H1 (cell line): ENCODE results near the gene CELF1. TPM values are rescaled to one million over a fixed set of nuclear protein-coding genes. Genes with fewer than 3 reads are reported as not detected.

Source experiments
- CTCF ChIA-PET: fragments of 300-600 bp; sonication (Branson Sonifier 250); formaldehyde crosslinking; loops from one replicate; lab custom pipeline; 2021; ENCODE audit not compliant: partially characterized antibody; lab: Charles Lee
- POLR2A ChIA-PET: fragments of 300-600 bp; sonication (Branson Sonifier 250); formaldehyde crosslinking; loops from one replicate; lab custom pipeline; 2021; ENCODE audit warnings: inconsistent platforms; ENCODE audit not compliant: partially characterized antibody; lab: Charles Lee
- DNase-seq, 2 experiments: peaks; one replicate each; pipeline versions ENCODE4 v3.0.0 to v3.0.0-alpha.2; 2010 to 2022; ENCODE audit warnings: low spot score in 2 of 2, low read depth in 1 of 2, mixed read lengths in 1 of 2
- FAIRE-seq: peaks from 2 replicates; lab custom pipeline; 2011; peaks lifted over from hg19 to GRCh38; lab: Jason Lieb, UNC
- H2AFZ ChIP-seq: 2 replicates; pipeline ENCODE4 v1.8.1; 2012; ENCODE audit warnings: low read length, inconsistent platforms
- H2AK5ac ChIP-seq: 2 replicates; pipeline ENCODE4 v1.6.1; 2013; ENCODE audit warnings: low read depth, low read length
- H2BK120ac ChIP-seq: replicated peaks from 2 replicates; pipeline ENCODE3; 2013; ENCODE audit warnings: low read depth, low read length, inconsistent platforms
- H2BK12ac ChIP-seq: 2 replicates; pipeline ENCODE4 v1.6.1; 2013; ENCODE audit warnings: low read depth, low read length
- H2BK15ac ChIP-seq: 2 replicates; pipeline ENCODE4 v1.6.1; 2013; ENCODE audit warnings: low read length
- H2BK20ac ChIP-seq: 2 replicates; pipeline ENCODE4 v1.6.1; 2013; ENCODE audit warnings: low read length
- H2BK5ac ChIP-seq: 2 replicates; pipeline ENCODE4 v1.6.1; 2013; ENCODE audit warnings: low read depth, low read length
- H3K14ac ChIP-seq: 2 replicates; pipeline ENCODE4 v1.6.1; 2013; ENCODE audit warnings: inconsistent platforms; ENCODE audit not compliant: insufficient read length
- H3K18ac ChIP-seq: 2 replicates; pipeline ENCODE4 v1.6.1; 2013; ENCODE audit warnings: low read length; ENCODE audit errors: extremely low read depth
- H3K23ac ChIP-seq: 2 replicates; pipeline ENCODE4 v1.6.1; 2013; ENCODE audit warnings: inconsistent platforms; ENCODE audit not compliant: insufficient read length
- H3K23me2 ChIP-seq: 2 replicates; pipeline ENCODE4 v1.6.1; 2013; ENCODE audit warnings: low read depth, low read length
- H3K27ac ChIP-seq: 2 replicates; pipeline ENCODE4 v1.6.1; 2011; ENCODE audit warnings: low read depth, low read length, inconsistent platforms
- H3K27me3 ChIP-seq, 4 experiments: replicated peaks in 1 of 4; 1 replicate in 1 of 4; 2 replicates in 3 of 4; pipeline versions ENCODE4 v1.6.1 to v1.8.1; 2011 to 2013; ENCODE audit warnings: low read length in 3 of 4, mild to moderate bottlenecking in 3 of 4, inconsistent platforms in 2 of 4, mixed read lengths in 2 of 4, moderate library complexity in 1 of 4; ENCODE audit not compliant: control insufficient read depth in 3 of 4, insufficient read depth in 3 of 4; ENCODE audit errors: extremely low read depth in 1 of 4
- H3K36me3 ChIP-seq, 4 experiments: 2 replicates each; pipeline versions ENCODE4 v1.6.1 to v1.8.1; 2011 to 2013; ENCODE audit warnings: mild to moderate bottlenecking in 4 of 4, low read length in 3 of 4, moderate library complexity in 2 of 4, control low read depth in 1 of 4, inconsistent platforms in 1 of 4; ENCODE audit not compliant: insufficient read depth in 4 of 4, control insufficient read depth in 2 of 4
- H3K4ac ChIP-seq: replicated peaks from 2 replicates; pipeline ENCODE3; 2013; ENCODE audit warnings: low read length, low read depth, mixed read lengths, inconsistent platforms; ENCODE audit not compliant: insufficient read length
- H3K4me1 ChIP-seq, 4 experiments: replicated peaks in 1 of 4; 1 replicate in 1 of 4; 2 replicates in 3 of 4; pipeline versions ENCODE4 v1.6.1 to v1.8.1; 2011 to 2013; ENCODE audit warnings: low read length in 3 of 4, inconsistent platforms in 2 of 4, mixed read lengths in 1 of 4; ENCODE audit not compliant: insufficient read depth in 4 of 4, control insufficient read depth in 3 of 4
- H3K4me2 ChIP-seq, 2 experiments: 2 replicates each; pipeline versions ENCODE4 v1.6.1 to v1.8.1; 2011 to 2013; ENCODE audit warnings: low read depth in 2 of 2, low read length in 2 of 2, control low read depth in 1 of 2, inconsistent platforms in 1 of 2, mild to moderate bottlenecking in 1 of 2; ENCODE audit not compliant: insufficient read depth in 1 of 2
- H3K4me3 ChIP-seq, 4 experiments: fragments of 200-600, 300-600 bp in 1 of 4; sonication (generic), shearing (Covaris generic), sonication (Bioruptor Twin) in 1 of 4; 2 replicates each; pipeline versions ENCODE4 v1.5.1 to v1.8.1; 2011 to 2016; ENCODE audit warnings: low read length in 4 of 4, low read depth in 3 of 4, control low read depth in 2 of 4, inconsistent platforms in 2 of 4, mild to moderate bottlenecking in 2 of 4, mixed read lengths in 1 of 4, moderate library complexity in 1 of 4; ENCODE audit not compliant: insufficient read depth in 2 of 4; ENCODE audit errors: extremely low read depth in 1 of 4
- H3K56ac ChIP-seq: replicated peaks from 2 replicates; pipeline ENCODE3; 2013; ENCODE audit warnings: low read depth, mild to moderate bottlenecking, mixed read lengths, low read length, inconsistent platforms; ENCODE audit not compliant: insufficient read length
- H3K79me1 ChIP-seq: 2 replicates; pipeline ENCODE4 v1.6.1; 2013; ENCODE audit warnings: low read depth, low read length, control low read depth
- H3K79me2 ChIP-seq, 2 experiments: 2 replicates each; pipeline versions ENCODE4 v1.6.1 to v1.8.1; 2012 to 2013; ENCODE audit warnings: low read length in 2 of 2, mild to moderate bottlenecking in 2 of 2, inconsistent platforms in 1 of 2; ENCODE audit not compliant: insufficient read depth in 2 of 2, control insufficient read depth in 1 of 2
- H3K9ac ChIP-seq, 4 experiments: replicated peaks in 1 of 4; 1 replicate in 1 of 4; 2 replicates in 3 of 4; pipeline versions ENCODE4 v1.6.1 to v1.8.1; 2011 to 2013; ENCODE audit warnings: low read depth in 3 of 4, low read length in 3 of 4, control low read depth in 2 of 4, mild to moderate bottlenecking in 2 of 4, moderate library complexity in 2 of 4, inconsistent platforms in 1 of 4; ENCODE audit errors: extremely low read depth in 1 of 4
- H3K9me3 ChIP-seq, 2 experiments: 2 replicates each; pipeline versions ENCODE4 v1.6.1 to v1.8.1; 2012 to 2013; ENCODE audit warnings: mild to moderate bottlenecking in 2 of 2, moderate library complexity in 2 of 2, control low read depth in 1 of 2, inconsistent platforms in 1 of 2, low read depth in 1 of 2, low read length in 1 of 2, mixed read lengths in 1 of 2; ENCODE audit not compliant: insufficient read depth in 2 of 2
- H4K20me1 ChIP-seq, 2 experiments: replicated peaks in 1 of 2; 2 replicates each; pipeline versions ENCODE3 to v1.8.1; 2011 to 2013; ENCODE audit warnings: inconsistent platforms in 2 of 2, low read length in 2 of 2, mild to moderate bottlenecking in 1 of 2; ENCODE audit not compliant: insufficient read depth in 2 of 2, control insufficient read depth in 1 of 2
- H4K5ac ChIP-seq: 2 replicates; pipeline ENCODE4 v1.6.1; 2013; ENCODE audit warnings: low read length, low read depth, mixed read lengths, inconsistent platforms; ENCODE audit not compliant: insufficient read length
- H4K8ac ChIP-seq: 2 replicates; pipeline ENCODE4 v1.8.0; 2013; ENCODE audit warnings: mild to moderate bottlenecking, moderate library complexity, low read length, inconsistent platforms; ENCODE audit not compliant: insufficient read depth; ENCODE audit errors: extremely low read depth
- H4K91ac ChIP-seq: replicated peaks from 2 replicates; pipeline ENCODE3; 2013; ENCODE audit warnings: low read length, mixed read lengths, inconsistent platforms; ENCODE audit not compliant: insufficient read length
- BACH1 ChIP-seq: IDR thresholded peaks from 2 replicates; pipeline ENCODE4 v1.6.1; 2012; ENCODE audit warnings: low read length, improper control_type of control experiment
- HDAC6 ChIP-seq: IDR thresholded peaks from one replicate; pipeline ENCODE4 v1.7.1; 2012; ENCODE audit warnings: low read depth, mild to moderate bottlenecking, inconsistent platforms, low read length, moderate library complexity
- SIX5 ChIP-seq: IDR thresholded peaks from 2 replicates; pipeline ENCODE4 v1.6.1; 2011; ENCODE audit warnings: mild to moderate bottlenecking, low read depth, low read length
- TEAD4 ChIP-seq: IDR thresholded peaks from 2 replicates; pipeline ENCODE4 v1.6.1; 2012; ENCODE audit warnings: low read depth, low read length, inconsistent platforms, mixed read lengths
- WGBS, 2 experiments: shearing (Covaris generic) in 1 of 2; methylation state at CpG; one replicate each; pipeline versions ENCODE4 v1.1.6 to v1.1.7; 2013 to 2015; ENCODE audit warnings: low lambda C conversion rate in 2 of 2, mixed read lengths in 2 of 2, inconsistent platforms in 1 of 2, low coverage in 1 of 2, missing lambda C conversion rate in 1 of 2; ENCODE audit not compliant: insufficient replicate concordance in 2 of 2, insufficient coverage in 1 of 2, insufficient read length in 1 of 2; ENCODE audit errors: extremely low coverage in 1 of 2, missing lambda C conversion rate in 1 of 2; 5-methylcytosine and 5-hydroxymethylcytosine counted together
- long read RNA-seq, 2 experiments: library from RNA in 1 of 2; library from capped mRNA in 1 of 2; stranded (forward); transcript quantifications; one replicate each; pipeline ENCODE4 v2.0.0, GENCODE V29; 2021; ENCODE audit warnings: inconsistent platforms in 1 of 2
- polyA minus RNA-seq, 3 experiments: library from RNA; depleted of rRNA, polyadenylated mRNA; stranded (reverse); fragments of >200 nt; gene quantifications; 1 replicate in 2 of 3; 2 replicates in 1 of 3; pipeline ENCODE4 v1.2.3, GENCODE V29; 2011
- polyA plus RNA-seq, 7 experiments: library from polyadenylated mRNA; depleted of rRNA in 3 of 7; stranded (reverse) in 5 of 7; unstranded in 2 of 7; fragments of >200 nt in 5 of 7; fragments of 200-250 nt in 2 of 7; gene quantifications; 1 replicate in 5 of 7; 2 replicates in 1 of 7; 4 replicates in 1 of 7; pipeline versions ENCODE4 v1.2.1 to v1.2.3, GENCODE V29; 2011 to 2013; ENCODE audit warnings: missing spikeins in 2 of 7, mixed read lengths in 2 of 7
- total RNA-seq: library from RNA; stranded (reverse); fragmentation: NEBNext Ultra II Directional; extraction: Animal tissue kit (Norgen Biotek cat#: 25700); gene quantifications from 2 replicates; pipeline ENCODE4 v1.2.1, GENCODE V29; 2021
- TF ChIP-seq, protein P1 (sequence below): IDR thresholded peaks from 2 replicates; pipeline ENCODE4 v1.6.1; 2012; ENCODE audit warnings: low read length, inconsistent platforms

CELF1 gene
- total RNA-seq (194 and 197 TPM in 2 replicates), polyA plus RNA-seq (2011; rRNA removed) (114 and 131 TPM in 2 replicates), polyA minus RNA-seq (2011; rRNA and poly(A)+ RNA removed) (334 and 403 TPM in 2 replicates)
- 135 TPM for polyA plus RNA-seq (2011; cell fraction: cytosol; rRNA removed)
- polyA plus RNA-seq (2011; cell fraction: nucleus; rRNA removed) = 213 TPM
- 82.0 to 123 TPM (median 102 TPM) in 4 replicates for polyA plus RNA-seq (2012, experiment 1 of 2)
- polyA plus RNA-seq (2012, experiment 2 of 2) = 25.4 TPM
- polyA plus RNA-seq (2013, experiment 1 of 2) = 111 TPM
- polyA plus RNA-seq (2013, experiment 2 of 2) = 108 TPM
- polyA minus RNA-seq (2011; cell fraction: cytosol; rRNA and poly(A)+ RNA removed) = 111 TPM
- polyA minus RNA-seq (2011; cell fraction: nucleus; rRNA and poly(A)+ RNA removed) = 192 TPM
- long read RNA-seq, experiment 1, partial matches to known transcripts = 2 of 37 reads
- long read RNA-seq, experiment 1, other reads (novel, unspliced or antisense) = 35 of 37 reads
- long read RNA-seq, experiment 2, partial matches to known transcripts = 0 of 30 reads
- long read RNA-seq, experiment 2, other reads (novel, unspliced or antisense) = 30 of 30 reads

DNA sequence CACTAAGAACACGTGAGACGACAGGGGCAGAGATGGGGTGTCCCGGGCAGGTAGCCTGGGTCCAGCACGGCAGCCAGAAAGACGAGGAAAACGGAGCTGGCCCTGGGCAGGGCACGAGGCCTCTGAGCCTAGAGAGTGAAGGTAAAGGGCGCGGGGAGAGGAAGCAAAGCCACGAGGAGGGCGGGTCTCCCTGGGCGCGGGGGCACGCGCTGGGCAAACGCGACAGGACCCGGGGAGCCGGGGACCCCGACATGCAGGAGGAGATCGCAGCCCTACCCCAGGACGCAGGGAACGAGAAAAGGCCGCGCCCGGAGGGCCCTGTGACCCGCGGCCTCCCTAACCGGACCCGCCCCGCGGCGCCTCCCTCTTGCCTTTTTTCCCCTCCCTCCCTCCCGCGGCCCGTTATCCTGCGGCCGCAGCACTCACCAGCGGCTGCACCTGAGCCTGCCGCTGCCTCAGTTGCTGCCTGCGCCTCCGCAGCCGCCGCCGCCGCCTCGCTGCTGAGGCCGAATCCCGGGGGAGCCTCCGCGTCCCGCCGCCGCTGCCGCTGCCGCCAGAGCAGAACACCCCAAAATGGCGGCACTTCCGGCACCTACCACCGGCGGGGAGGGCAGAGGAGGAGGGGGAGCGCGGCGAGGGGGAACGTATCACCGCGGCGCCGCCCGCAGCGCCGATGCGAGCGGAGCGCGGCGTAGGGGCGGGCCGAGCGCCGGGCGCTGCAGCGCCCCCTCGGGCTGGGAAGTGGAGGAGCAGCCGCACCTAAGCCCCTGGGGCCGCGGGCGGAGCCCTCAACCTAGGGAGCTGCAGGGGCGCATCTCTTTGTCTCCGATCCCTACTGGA is at the start of gene CELF1:
Gene CELF1 (minus strand): TSS at position 567 of the 840 bp plus-strand sequence. CDS start 53,609 bp downstream, outside the sequence.
- Histone ChIP-seq H4K5ac (peak within 1 kb of the TSS; percentile 91), H2BK5ac (peak within 1 kb of the TSS; percentile 96), H3K4me2 (peak within 1 kb of the TSS; percentile 73 to 98), H3K18ac (peak within 1 kb of the TSS; percentile 82), H2BK15ac (peak within 1 kb of the TSS; percentile 81; the same call in 1 of the 2 replicates), H3K4me1 (peaks cover 0 to 2% (median 0%) of the 10 kb centered on the region in 4 experiments; a peak in 1 of 7 replicates), H2BK120ac (peak within 1 kb of the TSS; percentile 86), H3K23me2 (peaks cover 3% of the 10 kb centered on the region; the same call in 1 of the 2 replicates), H2BK20ac (no peak within 1 kb of the TSS), H3K4me3 (peak within 1 kb of the TSS; percentile 68 to 96 (median 86)), H3K9me3 (no peaks in the 10 kb centered on the region), H3K56ac (peak within 1 kb of the TSS; percentile 89), H3K27me3 (no peaks in the 10 kb centered on the region), H3K14ac (peak within 1 kb of the TSS; percentile 0), H2AFZ (peak within 1 kb of the TSS; percentile 99), H3K79me2 (peaks cover 37 to 49% of the 10 kb centered on the region in 2 experiments), H3K27ac (peak within 1 kb of the TSS; percentile 84), H3K23ac (no peak within 1 kb of the TSS), H4K8ac (peak within 1 kb of the TSS; percentile 97; the same call in 1 of the 2 replicates), H3K9ac (peak within 1 kb of the TSS; percentile 79 to 91 (median 86)), H2BK12ac (peak within 1 kb of the TSS; percentile 80), H4K20me1 (peaks cover 12 to 19% of the 10 kb centered on the region in 2 experiments), H2AK5ac (peak within 1 kb of the TSS; percentile 96), H3K36me3 (peaks cover 0 to 6% (median 0%) of the 10 kb centered on the region in 4 experiments; a peak in 1 of 8 replicates), H3K4ac (peak within 1 kb of the TSS; percentile 92), H4K91ac (peak within 1 kb of the TSS; percentile 69), H3K79me1 (no peaks in the 10 kb centered on the region)
- DNase-seq (peak; percentile 80 to 91), FAIRE-seq (no peak)
- 2% methylated on average over 32 of the region's 89 CpGs; no CpG with 5 or more reads in 1 of the 2 experiments for WGBS, 2 experiments
- ChIA-PET CTCF (interaction anchor here (0.6 to 2.3 kb wide), 15 partner anchors 9 to 140 kb away, joined by 3 to 25 read pairs (median 4); partner anchors contain the start of genes KBTBD4 and NDUFS3), POLR2A (interaction anchor here (0.6 to 5.0 kb wide), 22 partner anchors 8 to 98 kb away, joined by 3 to 65 read pairs (median 5); partner anchors contain the start of genes KBTBD4, NDUFS3 and PTPMT1)
- TF ChIP-seq HDAC6 = no peak
- TF ChIP-seq, protein P1, sequence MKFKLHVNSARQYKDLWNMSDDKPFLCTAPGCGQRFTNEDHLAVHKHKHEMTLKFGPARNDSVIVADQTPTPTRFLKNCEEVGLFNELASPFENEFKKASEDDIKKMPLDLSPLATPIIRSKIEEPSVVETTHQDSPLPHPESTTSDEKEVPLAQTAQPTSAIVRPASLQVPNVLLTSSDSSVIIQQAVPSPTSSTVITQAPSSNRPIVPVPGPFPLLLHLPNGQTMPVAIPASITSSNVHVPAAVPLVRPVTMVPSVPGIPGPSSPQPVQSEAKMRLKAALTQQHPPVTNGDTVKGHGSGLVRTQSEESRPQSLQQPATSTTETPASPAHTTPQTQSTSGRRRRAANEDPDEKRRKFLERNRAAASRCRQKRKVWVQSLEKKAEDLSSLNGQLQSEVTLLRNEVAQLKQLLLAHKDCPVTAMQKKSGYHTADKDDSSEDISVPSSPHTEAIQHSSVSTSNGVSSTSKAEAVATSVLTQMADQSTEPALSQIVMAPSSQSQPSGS = no peak
- TF ChIP-seq BACH1 = no peak
- no peak for TF ChIP-seq TEAD4
- TF ChIP-seq SIX5 = no peak
